B cell (primary cell): Measurements from ENCODE around the gene CHTF18. TPM values are rescaled to one million over a fixed set of nuclear protein-coding genes. Genes with fewer than 3 reads are reported as not detected.

Experiments used
- ATAC-seq: fragments of 200-7000 bp; cut with Tn5 transposase; one replicate; pipeline ENCODE4 v1.10.0; 2021; ENCODE audit warnings: low read depth, mild to moderate bottlenecking, moderate number of reproducible peaks, moderate library complexity
- CTCF ChIA-PET: fragments of 350-600 bp; sonication (Branson Sonifier 250); formaldehyde crosslinking; loops from one replicate; lab custom pipeline; 2021; ENCODE audit warnings: antibody characterized with exemption, inconsistent platforms; lab: Charles Lee
- POLR2A ChIA-PET: fragments of 350-600 bp; sonication (Branson Sonifier 250); formaldehyde crosslinking; loops from one replicate; lab custom pipeline; 2021; ENCODE audit warnings: antibody characterized with exemption; lab: Charles Lee
- DNase-seq: peaks from one replicate; pipeline ENCODE4 v3.0.0; 2013
- H2AFZ ChIP-seq: 2 replicates; pipeline ENCODE4 v1.6.1; 2012; ENCODE audit warnings: mild to moderate bottlenecking, low read depth, low read length; ENCODE audit not compliant: insufficient read depth, poor library complexity, severe bottlenecking
- H3K27ac ChIP-seq, 2 donors: 1 replicate in 1 of 2; 2 replicates in 1 of 2; pipeline ENCODE4 v1.5.1; 2012 to 2013; ENCODE audit warnings: low read length in 2 of 2, mild to moderate bottlenecking in 2 of 2, moderate library complexity in 1 of 2
- H3K27me3 ChIP-seq, 4 experiments: fragments of 200-600 bp in 1 of 4; sonication (generic) in 1 of 4; replicated peaks in 1 of 4; 1 replicate in 2 of 4; 2 replicates in 2 of 4; pipeline versions ENCODE4 v1.6.1 to v1.7.0; 2013 to 2016; ENCODE audit warnings: low read length in 3 of 4, mild to moderate bottlenecking in 2 of 4, mixed read lengths in 1 of 4, moderate library complexity in 1 of 4; ENCODE audit not compliant: insufficient read depth in 4 of 4, control insufficient read depth in 3 of 4; ENCODE audit errors: control extremely low read depth in 1 of 4
- H3K36me3 ChIP-seq, 2 experiments: replicated peaks in 1 of 2; 1 replicate in 1 of 2; 2 replicates in 1 of 2; pipeline versions ENCODE4 v1.6.1 to v1.7.1; 2013; ENCODE audit warnings: low read length in 1 of 2; ENCODE audit not compliant: insufficient read depth in 2 of 2, control insufficient read depth in 1 of 2; ENCODE audit errors: control extremely low read depth in 1 of 2, extremely low read depth in 1 of 2
- H3K4me1 ChIP-seq, 2 donors: fragments of 200-600 bp in 1 of 2; sonication (generic) in 1 of 2; 1 replicate in 1 of 2; 2 replicates in 1 of 2; pipeline versions ENCODE4 v1.5.1 to v1.6.1; 2013 to 2017; ENCODE audit warnings: low read length in 2 of 2; ENCODE audit not compliant: control insufficient read depth in 2 of 2, insufficient read depth in 2 of 2
- H3K4me2 ChIP-seq: replicated peaks from 2 replicates; pipeline ENCODE3; 2012; ENCODE audit warnings: mild to moderate bottlenecking, low read depth, low read length; ENCODE audit not compliant: poor library complexity, severe bottlenecking
- H3K4me3 ChIP-seq, 5 experiments: fragments of 200-600 bp in 1 of 5; sonication (generic) in 1 of 5; 1 replicate in 3 of 5; 2 replicates in 2 of 5; pipeline versions ENCODE4 v1.5.1 to v1.7.0; 2011 to 2016; ENCODE audit warnings: low read length in 4 of 5, mild to moderate bottlenecking in 4 of 5, low read depth in 2 of 5, control low read depth in 1 of 5, moderate library complexity in 1 of 5; ENCODE audit not compliant: insufficient read depth in 1 of 5; ENCODE audit errors: control extremely low read depth in 1 of 5, extremely low read depth in 1 of 5
- H3K79me2 ChIP-seq: fragments of 200-600 bp; sonication (generic); one replicate; pipeline ENCODE4 v1.6.0; 2016; ENCODE audit warnings: low read length; ENCODE audit not compliant: control insufficient read depth, insufficient read depth
- H3K9ac ChIP-seq: fragments of 200-600 bp; sonication (generic); 2 replicates; pipeline ENCODE4 v1.6.1; 2017; ENCODE audit warnings: mild to moderate bottlenecking, low read length, moderate library complexity
- H3K9me3 ChIP-seq, 3 donors: one replicate each; pipeline versions ENCODE4 v1.6.1 to v1.7.1; 2013; ENCODE audit warnings: low read length in 2 of 3; ENCODE audit not compliant: control insufficient read depth in 2 of 3, insufficient read depth in 1 of 3; ENCODE audit errors: control extremely low read depth in 1 of 3
- H4K20me1 ChIP-seq: 2 replicates; pipeline ENCODE4 v1.6.0; 2012; ENCODE audit warnings: mild to moderate bottlenecking, low read length; ENCODE audit not compliant: insufficient read depth, control insufficient read depth, poor library complexity, severe bottlenecking
- H3K27ac Mint-ChIP-seq: one replicate; pipeline ENCODE4 v1.8.0; 2021; ENCODE audit warnings: mixed read lengths
- H3K27me3 Mint-ChIP-seq: one replicate; pipeline ENCODE4 v1.8.0; 2021; ENCODE audit warnings: mixed read lengths
- H3K4me1 Mint-ChIP-seq: one replicate; pipeline ENCODE4 v1.8.0; 2021; ENCODE audit warnings: mixed read lengths
- H3K4me3 Mint-ChIP-seq: one replicate; pipeline ENCODE4 v1.8.0; 2021; ENCODE audit warnings: mixed read lengths
- H3K9me3 Mint-ChIP-seq: one replicate; pipeline ENCODE4 v1.8.0; 2022; ENCODE audit warnings: mixed read lengths; ENCODE audit not compliant: insufficient read depth
- CTCF ChIP-seq: fragments of 200-600 bp; IDR thresholded peaks from one replicate; pipeline ENCODE4 v1.8.0; 2022; ENCODE audit warnings: antibody characterized with exemption, mild to moderate bottlenecking
- EZH2 ChIP-seq: IDR thresholded peaks from 2 replicates; pipeline ENCODE4 v1.6.1; 2012; ENCODE audit warnings: borderline replicate concordance, low read depth, mild to moderate bottlenecking, moderate library complexity, low read length; ENCODE audit not compliant: insufficient read depth, poor library complexity, severe bottlenecking
- WGBS: methylation state at CpG from one replicate; pipeline ENCODE4 v1.1.5; 2013; ENCODE audit warnings: missing lambda C conversion rate; ENCODE audit not compliant: insufficient coverage; 5-methylcytosine and 5-hydroxymethylcytosine counted together
- intact Hi-C: fragments of 100-400 bp; cut with micrococcal nuclease; formaldehyde crosslinking; loops from one replicate; pipeline ENCODE4 v1.10.0; 2022
- polyA plus RNA-seq: library from polyadenylated mRNA; depleted of rRNA; stranded (reverse); fragments of >200 nt; gene quantifications from 2 replicates; pipeline ENCODE4 v1.2.3, GENCODE V29; 2012
- total RNA-seq, 2 donors: library from RNA; stranded (reverse); fragments of 120-200 nt in 1 of 2; gene quantifications; 1 replicate in 1 of 2; 2 replicates in 1 of 2; pipeline versions ENCODE4 v1.2.3 to v1.2.4, GENCODE V29; 2013 to 2022

The CHTF18 gene
- total and polyA plus RNA-seq, 2 donors (not counting 1 experiment from before 2014, with no cell fraction given), result 72.3 to 76.1 TPM

GRCh38 chr16:828891-829290 lies 40.5 kb downstream of the CHTF18 start:
- no peaks in the 10 kb centered on the region for H3K9me3 ChIP-seq
- H3K79me2 ChIP-seq, result no peaks in the 10 kb centered on the region
- H3K36me3 ChIP-seq, result no peaks in the 10 kb centered on the region
- Mint-ChIP-seq H3K27me3 (peaks cover 13% of the 10 kb centered on the region), H3K9me3 (no peaks in the 10 kb centered on the region), H3K4me1 (no peaks in the 10 kb centered on the region), H3K27ac (no peak overlapping the region), H3K4me3 (no peak overlapping the region)
- TF ChIP-seq CTCF (no peak), EZH2 (no peak)
- H3K9ac ChIP-seq, result no peak overlapping the region
- no peaks in the 10 kb centered on the region for H4K20me1 ChIP-seq
- DNase-seq (no peak), ATAC-seq (no peak)
- POLR2A ChIA-PET, result no interaction called here
- no peaks in the 10 kb centered on the region for H3K4me1 ChIP-seq
- 87% methylated on average over 10 of the region's 17 CpGs for WGBS
- H3K27ac ChIP-seq, result no peak overlapping the region
- no peak overlapping the region for H3K4me2 ChIP-seq
- peaks cover 0 to 13% (median 0%) of the 10 kb centered on the region in 4 experiments for H3K27me3 ChIP-seq
- intact Hi-C loops, result no loop called here
- no peak overlapping the region for H3K4me3 ChIP-seq
- no peak overlapping the region for H2AFZ ChIP-seq
- CTCF ChIA-PET, result no interaction called here

GRCh38 chr16:830107-830870 lies 41.9 kb downstream of the CHTF18 start:
- Mint-ChIP-seq H3K9me3 (no peaks in the 10 kb centered on the region), H3K27me3 (peaks cover 13% of the 10 kb centered on the region), H3K27ac (no peak overlapping the region), H3K4me1 (no peaks in the 10 kb centered on the region), H3K4me3 (no peak overlapping the region)
- Histone ChIP-seq H3K4me3 (no peak overlapping the region), H3K9ac (no peak overlapping the region), H4K20me1 (no peaks in the 10 kb centered on the region), H3K27me3 (peaks cover 0 to 13% (median 0%) of the 10 kb centered on the region in 4 experiments), H3K9me3 (peaks cover 0 to 3% (median 0%) of the 10 kb centered on the region in 3 donors), H3K27ac (no peak overlapping the region), H3K4me1 (no peaks in the 10 kb centered on the region), H2AFZ (no peak overlapping the region), H3K36me3 (no peaks in the 10 kb centered on the region), H3K79me2 (no peaks in the 10 kb centered on the region), H3K4me2 (no peak overlapping the region)
- DNase-seq (no peak), ATAC-seq (no peak)
- TF ChIP-seq CTCF (no peak), EZH2 (no peak)
- 90% methylated on average over 43 of the region's 43 CpGs for WGBS
- intact Hi-C loops, result no loop called here
- POLR2A ChIA-PET, result no interaction called here
- CTCF ChIA-PET, result no interaction called here
